Activated naive CD8-positive, alpha-beta T cell (primary cell): ENCODE data around the gene ENOX2.
"Not testable (repeated sequence)": the region's sequence is repeated elsewhere in the genome, so short reads cannot be mapped to it uniquely, and the experiment has no call there.

Source experiments
- H3K27ac Mint-ChIP-seq: one replicate; pipeline ENCODE4 v1.8.0; 2021; ENCODE audit warnings: mixed read lengths
- H3K27me3 Mint-ChIP-seq: one replicate; pipeline ENCODE4 v1.8.0; 2021; ENCODE audit warnings: mixed read lengths
- H3K36me3 Mint-ChIP-seq: one replicate; pipeline ENCODE4 v1.8.0; 2021; ENCODE audit warnings: mixed read lengths
- H3K4me1 Mint-ChIP-seq: one replicate; pipeline ENCODE4 v1.8.0; 2021; ENCODE audit warnings: low read depth, mixed read lengths
- H3K4me3 Mint-ChIP-seq: one replicate; pipeline ENCODE4 v1.8.0; 2021; ENCODE audit warnings: mild to moderate bottlenecking, mixed read lengths
- H3K9me3 Mint-ChIP-seq: one replicate; pipeline ENCODE4 v1.8.0; 2021; ENCODE audit warnings: low read depth, mixed read lengths

ENOX2 gene, protein sequence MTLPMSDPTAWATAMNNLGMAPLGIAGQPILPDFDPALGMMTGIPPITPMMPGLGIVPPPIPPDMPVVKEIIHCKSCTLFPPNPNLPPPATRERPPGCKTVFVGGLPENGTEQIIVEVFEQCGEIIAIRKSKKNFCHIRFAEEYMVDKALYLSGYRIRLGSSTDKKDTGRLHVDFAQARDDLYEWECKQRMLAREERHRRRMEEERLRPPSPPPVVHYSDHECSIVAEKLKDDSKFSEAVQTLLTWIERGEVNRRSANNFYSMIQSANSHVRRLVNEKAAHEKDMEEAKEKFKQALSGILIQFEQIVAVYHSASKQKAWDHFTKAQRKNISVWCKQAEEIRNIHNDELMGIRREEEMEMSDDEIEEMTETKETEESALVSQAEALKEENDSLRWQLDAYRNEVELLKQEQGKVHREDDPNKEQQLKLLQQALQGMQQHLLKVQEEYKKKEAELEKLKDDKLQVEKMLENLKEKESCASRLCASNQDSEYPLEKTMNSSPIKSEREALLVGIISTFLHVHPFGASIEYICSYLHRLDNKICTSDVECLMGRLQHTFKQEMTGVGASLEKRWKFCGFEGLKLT

GRCh38 chrX:130902783-130903613, at the start of gene ENOX2:
TSS of gene ENOX2 (minus strand) at chrX:130903209. CDS start at chrX:130703216, 199,993 bp downstream.
- Mint-ChIP-seq H3K36me3 (peaks cover 6% of the 10 kb centered on the region), H3K4me1 (peaks cover 8% of the 10 kb centered on the region), H3K27ac (peak within 1 kb of the TSS; percentile 72), H3K27me3 (no peaks in the 10 kb centered on the region), H3K9me3 (no peaks in the 10 kb centered on the region), H3K4me3 (no peak within 1 kb of the TSS)

GRCh38 chrX:130952266-130953043, 49.4 kb upstream of the ENOX2 start:
- Mint-ChIP-seq H3K4me1 (no peaks in the 10 kb centered on the region), H3K9me3 (peaks cover 3% of the 10 kb centered on the region), H3K4me3 (no peak overlapping the region), H3K27ac (no peak overlapping the region), H3K36me3 (peaks cover 4% of the 10 kb centered on the region), H3K27me3 (peaks cover 3% of the 10 kb centered on the region)

DNA sequence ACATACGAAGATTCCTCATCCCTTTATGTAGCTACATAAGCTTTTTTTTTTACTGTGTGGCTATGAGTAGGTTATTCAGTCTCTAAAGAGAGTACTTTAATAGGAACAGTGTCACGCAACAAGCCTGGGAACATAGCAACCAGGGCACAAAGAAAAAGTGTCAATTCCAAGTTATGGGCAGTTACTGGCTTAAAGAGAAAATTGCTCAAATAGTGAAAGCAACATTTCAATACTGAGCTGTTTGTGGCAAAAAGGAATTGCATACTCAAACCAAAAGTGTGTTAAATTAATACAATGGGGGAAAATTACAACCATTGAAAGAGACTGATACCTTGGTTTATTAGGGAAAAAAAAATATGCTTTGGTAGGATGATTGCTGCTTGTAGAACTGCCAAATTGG, 41.2 kb upstream of the ENOX2 start:
- Mint-ChIP-seq H3K9me3 (peaks cover 8% of the 10 kb centered on the region), H3K4me3 (no peak overlapping the region), H3K4me1 (no peaks in the 10 kb centered on the region), H3K27ac (no peak overlapping the region), H3K36me3 (no peaks in the 10 kb centered on the region), H3K27me3 (peaks cover 7% of the 10 kb centered on the region)

DNA sequence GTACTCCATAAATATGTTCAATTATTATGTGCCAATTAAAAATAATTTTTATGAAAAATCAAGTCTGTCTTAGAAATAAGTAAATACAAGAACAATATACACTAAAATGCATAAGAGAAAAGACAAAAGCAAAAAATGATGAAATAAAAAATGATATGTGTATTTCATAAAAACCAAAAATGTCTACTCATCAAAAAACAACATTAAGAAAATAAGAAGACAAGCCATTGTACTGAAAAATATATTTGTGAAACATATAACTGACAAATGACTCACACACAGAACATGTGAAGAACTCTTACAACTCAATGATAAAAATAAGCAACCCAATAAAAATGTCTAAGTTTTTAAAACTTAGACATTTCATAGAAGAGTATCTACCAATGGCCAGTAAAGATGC, 34.1 kb upstream of the ENOX2 start:
- no peaks in the 10 kb centered on the region for H3K4me1 Mint-ChIP-seq
- H3K27ac Mint-ChIP-seq: no peak overlapping the region
- no peaks in the 10 kb centered on the region for H3K36me3 Mint-ChIP-seq
- no peaks in the 10 kb centered on the region for H3K27me3 Mint-ChIP-seq
- H3K9me3 Mint-ChIP-seq: no peaks in the 10 kb centered on the region
- no peak overlapping the region for H3K4me3 Mint-ChIP-seq

GRCh38 chrX:130933358-130933757, 30.3 kb upstream of the ENOX2 start:
- Mint-ChIP-seq H3K27me3 (no peaks in the 10 kb centered on the region), H3K4me3 (no peak overlapping the region), H3K9me3 (no peaks in the 10 kb centered on the region), H3K36me3 (no peaks in the 10 kb centered on the region), H3K27ac (no peak overlapping the region), H3K4me1 (no peaks in the 10 kb centered on the region)

- not testable (repeated sequence) for H3K27ac Mint-ChIP-seq, H3K36me3 Mint-ChIP-seq, H3K9me3 Mint-ChIP-seq, H3K4me1 Mint-ChIP-seq, H3K4me3 Mint-ChIP-seq, H3K27me3 Mint-ChIP-seq
Measured at GRCh38 chrX:130920405-130920804, 17.4 kb upstream of the ENOX2 start.

DNA sequence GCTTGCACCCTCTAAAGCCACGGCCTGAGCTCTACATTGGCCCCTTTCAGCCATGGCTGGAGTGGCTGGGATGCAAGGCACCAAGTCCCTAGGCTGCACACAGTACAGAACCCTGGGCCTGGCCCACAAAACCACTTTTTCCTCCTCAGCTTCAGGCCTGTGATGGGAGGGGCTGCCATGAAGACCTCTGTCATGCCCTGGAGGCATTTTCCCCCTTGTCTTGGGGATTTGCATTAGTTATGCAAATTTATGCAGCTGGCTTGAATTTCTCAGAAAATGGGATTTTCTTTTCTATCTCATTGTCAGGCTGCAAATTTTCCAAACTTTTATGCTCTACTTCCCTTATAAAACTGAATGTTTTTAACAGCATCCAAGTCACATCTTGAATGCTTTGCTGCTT, 16.7 kb upstream of the ENOX2 start:
- not testable (repeated sequence) for H3K27ac Mint-ChIP-seq, H3K9me3 Mint-ChIP-seq, H3K36me3 Mint-ChIP-seq, H3K27me3 Mint-ChIP-seq, H3K4me3 Mint-ChIP-seq, H3K4me1 Mint-ChIP-seq

DNA sequence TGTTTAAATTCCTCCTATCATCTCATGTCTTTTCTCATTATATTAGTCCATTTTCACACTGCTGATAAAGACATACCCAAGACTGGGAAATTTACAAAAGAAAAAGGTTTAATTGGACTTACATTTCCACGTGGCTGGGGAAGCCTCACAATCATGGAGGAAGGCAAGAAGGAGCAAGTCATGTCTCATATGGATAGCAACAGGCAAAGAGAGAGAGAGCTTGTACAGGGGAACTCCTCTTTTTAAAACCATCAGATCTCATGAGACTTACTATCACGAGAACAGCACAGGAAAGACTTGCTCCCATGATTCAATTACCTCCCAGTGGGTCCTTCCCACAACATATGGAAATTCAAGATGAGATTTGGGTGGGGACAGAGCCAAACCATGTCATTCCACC, 15.5 kb upstream of the ENOX2 start:
- not testable (repeated sequence) for H3K36me3 Mint-ChIP-seq, H3K27ac Mint-ChIP-seq, H3K27me3 Mint-ChIP-seq, H3K4me1 Mint-ChIP-seq, H3K9me3 Mint-ChIP-seq, H3K4me3 Mint-ChIP-seq

GRCh38 chrX:130916636-130917422, 13.8 kb upstream of the ENOX2 start:
- Mint-ChIP-seq H3K4me1 (no peaks in the 10 kb centered on the region), H3K9me3 (no peaks in the 10 kb centered on the region), H3K27me3 (peaks cover 2% of the 10 kb centered on the region), H3K36me3 (no peaks in the 10 kb centered on the region), H3K4me3 (no peak overlapping the region), H3K27ac (no peak overlapping the region)

- peaks cover 2% of the 10 kb centered on the region for H3K27me3 Mint-ChIP-seq
- H3K36me3 Mint-ChIP-seq: no peaks in the 10 kb centered on the region
- H3K27ac Mint-ChIP-seq: no peak overlapping the region
- no peaks in the 10 kb centered on the region for H3K4me1 Mint-ChIP-seq
- H3K4me3 Mint-ChIP-seq: no peak overlapping the region
- no peaks in the 10 kb centered on the region for H3K9me3 Mint-ChIP-seq
Measured at GRCh38 chrX:130915302-130915701, 12.3 kb upstream of the ENOX2 start.

- Mint-ChIP-seq H3K9me3 (no peaks in the 10 kb centered on the region), H3K36me3 (no peaks in the 10 kb centered on the region)
Measured at GRCh38 chrX:130909469-130910136, 6.6 kb upstream of the ENOX2 start.

DNA sequence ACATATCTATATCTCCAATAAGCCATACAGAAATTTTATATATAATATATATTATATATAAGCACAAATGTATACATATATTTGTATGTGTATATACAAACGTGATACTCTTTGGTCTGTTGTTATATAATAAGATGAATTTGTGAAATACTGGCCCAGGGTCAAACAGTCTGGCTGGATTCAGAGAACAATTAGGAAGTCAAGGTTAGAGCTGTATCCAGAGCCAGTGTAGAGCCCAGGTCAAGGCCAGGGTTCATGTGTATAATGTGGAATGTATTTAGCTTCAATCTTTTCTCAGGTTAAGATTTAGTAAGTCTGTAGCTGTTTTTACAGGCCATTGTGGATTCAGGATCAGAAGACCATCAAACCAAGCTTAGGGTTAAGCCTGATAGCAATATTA, 3.8 kb upstream of the ENOX2 start:
- no peak overlapping the region for H3K4me3 Mint-ChIP-seq
- no peaks in the 10 kb centered on the region for H3K36me3 Mint-ChIP-seq
- H3K4me1 Mint-ChIP-seq: peaks cover 5% of the 10 kb centered on the region
- no peaks in the 10 kb centered on the region for H3K9me3 Mint-ChIP-seq
- H3K27me3 Mint-ChIP-seq: no peaks in the 10 kb centered on the region
- H3K27ac Mint-ChIP-seq: no peak overlapping the region

More at GRCh38 chrX:130909469-130910136, 6.6 kb upstream of the ENOX2 start:
- Mint-ChIP-seq H3K4me3 (no peak overlapping the region), H3K4me1 (no peaks in the 10 kb centered on the region), H3K27ac (no peak overlapping the region), H3K27me3 (no peaks in the 10 kb centered on the region)

GRCh38 chrX:130902446-130902782, 595 bp downstream of the ENOX2 start:
- Mint-ChIP-seq H3K27ac (peak overlapping the region; percentile 72), H3K27me3 (no peaks in the 10 kb centered on the region), H3K36me3 (peaks cover 6% of the 10 kb centered on the region), H3K9me3 (no peaks in the 10 kb centered on the region), H3K4me1 (peaks cover 8% of the 10 kb centered on the region), H3K4me3 (no peak overlapping the region)
